Measurements from ENCODE around the gene LAMTOR3.

GRCh38 chr4:99885063-99885664, 9.1 kb downstream of the LAMTOR3 start:
- no peak for TF ChIP-seq JUND (IDR thresholded peaks at IDR 0.05)
- no peak for TF ChIP-seq EP300 (IDR thresholded peaks at IDR 0.05; ENCODE audit: borderline replicate concordance in 1 of 2, low read depth in 1 of 2, low read length in 1 of 2)
- no peak for TF ChIP-seq POLR2AphosphoS5 (IDR thresholded peaks at IDR 0.05; ENCODE audit: low read depth, low read length)
- TF ChIP-seq GATA2 (CRISPR knock-in tag; IDR thresholded peaks at IDR 0.05) = no peak
- no peak for TF ChIP-seq SIN3A (IDR thresholded peaks at IDR 0.05; ENCODE audit: borderline replicate concordance, low read depth, low read length)
- TF ChIP-seq SMC3 (IDR thresholded peaks at IDR 0.05; ENCODE audit: low read depth, low read length) = peak; percentile 50
- TF ChIP-seq CTCF (IDR thresholded peaks at IDR 0.05) = peak; percentile 79
- no peak for TF ChIP-seq MAX (IDR thresholded peaks at IDR 0.05; ENCODE audit: low read depth)
- TF ChIP-seq TEAD4 (IDR thresholded peaks at IDR 0.05; ENCODE audit: borderline replicate concordance, insufficient read depth) = no peak
- no peak for TF ChIP-seq EZH2phosphoT487 (IDR thresholded peaks at IDR 0.05; ENCODE audit: borderline replicate concordance, low read depth)
- no peak for TF ChIP-seq USF1 (IDR thresholded peaks at IDR 0.05; ENCODE audit: borderline replicate concordance, low read depth)

Data from SK-N-SH (cell line).